NCI-H1436 treated with DMSO at 0.1 percent for 48 hours (cell line): ENCODE data around the gene NAGLU.

Source experiments
- DNase-seq: peaks from one replicate; lab custom pipeline; 2025; lab: John Stamatoyannopoulos, UW

NAGLU gene

DNA sequence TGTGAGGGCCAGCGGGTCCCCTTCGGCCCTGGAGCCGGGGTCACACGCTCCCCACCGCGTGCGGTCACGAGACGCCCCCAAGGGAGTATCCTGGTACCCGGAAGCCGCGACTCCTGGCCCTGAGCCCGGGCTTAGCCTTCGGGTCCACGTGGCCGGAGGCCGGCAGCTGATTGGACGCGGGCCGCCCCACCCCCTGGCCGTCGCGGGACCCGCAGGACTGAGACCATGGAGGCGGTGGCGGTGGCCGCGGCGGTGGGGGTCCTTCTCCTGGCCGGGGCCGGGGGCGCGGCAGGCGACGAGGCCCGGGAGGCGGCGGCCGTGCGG, at the start of gene NAGLU:
Gene NAGLU, plus strand, starts transcription at position 194 of the 324 bp plus-strand sequence. Its CDS starts 32 bp downstream, at position 226.
- DNase-seq, result peak; percentile 72

DNA sequence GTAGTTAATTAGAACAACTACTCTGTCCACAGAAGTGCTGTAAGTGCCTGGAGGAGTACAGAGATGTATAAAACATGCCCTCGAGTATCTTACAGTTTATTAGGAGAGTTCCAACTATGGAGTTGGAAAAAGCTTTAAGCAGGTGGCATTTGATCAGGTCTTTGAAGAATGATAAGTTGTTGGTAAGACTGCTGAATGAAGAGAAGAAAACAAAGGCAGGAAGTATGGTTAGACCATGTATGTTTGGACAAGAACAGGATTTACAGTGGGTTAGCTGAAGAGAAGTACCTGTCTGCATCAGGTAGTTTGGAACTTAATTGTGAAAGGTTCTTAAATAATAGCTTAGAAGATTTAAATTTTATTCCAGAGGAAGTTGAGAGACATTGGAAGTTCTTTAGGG, 48.0 kb upstream of the NAGLU start:
- DNase-seq, result no peak

DNA sequence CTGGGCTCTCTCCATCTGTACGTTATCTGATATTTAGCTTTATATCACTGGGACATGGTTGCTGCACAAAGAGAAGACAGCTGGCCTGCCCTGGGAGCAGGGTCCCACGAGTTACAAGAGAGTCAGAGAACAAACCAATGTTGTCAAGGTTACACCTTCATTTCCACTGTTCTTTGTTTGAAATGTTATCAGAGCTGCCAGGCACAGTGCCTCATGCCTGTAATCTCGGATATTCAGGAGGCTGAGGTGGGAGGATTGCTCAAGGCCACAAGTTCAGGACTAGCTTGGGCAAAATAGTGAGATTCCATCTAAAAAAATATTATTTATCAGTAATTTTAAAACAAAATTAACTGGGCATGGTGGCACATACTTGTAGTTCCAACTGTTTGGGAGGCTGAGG, 42.7 kb upstream of the NAGLU start:
- no peak for DNase-seq

DNA sequence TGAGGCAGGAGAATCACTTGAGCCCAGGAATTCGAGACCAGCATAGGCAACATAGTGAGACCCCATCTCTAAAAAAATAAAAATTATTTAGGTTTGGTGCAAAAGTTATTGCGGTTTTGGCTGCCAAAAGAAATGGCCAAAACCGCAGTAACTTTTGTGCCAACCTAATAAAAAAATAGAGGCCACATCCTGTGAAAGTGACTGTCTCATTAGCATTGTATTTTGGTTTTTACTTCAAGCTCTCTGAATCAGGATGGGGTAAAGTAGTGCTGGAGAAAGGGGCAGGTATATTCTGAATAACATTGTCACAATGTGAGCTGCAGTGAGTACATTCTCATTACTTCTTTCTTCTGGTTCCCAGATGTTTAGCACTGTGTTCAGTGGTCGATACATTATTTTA, 41.4 kb upstream of the NAGLU start:
- DNase-seq, result no peak

DNA sequence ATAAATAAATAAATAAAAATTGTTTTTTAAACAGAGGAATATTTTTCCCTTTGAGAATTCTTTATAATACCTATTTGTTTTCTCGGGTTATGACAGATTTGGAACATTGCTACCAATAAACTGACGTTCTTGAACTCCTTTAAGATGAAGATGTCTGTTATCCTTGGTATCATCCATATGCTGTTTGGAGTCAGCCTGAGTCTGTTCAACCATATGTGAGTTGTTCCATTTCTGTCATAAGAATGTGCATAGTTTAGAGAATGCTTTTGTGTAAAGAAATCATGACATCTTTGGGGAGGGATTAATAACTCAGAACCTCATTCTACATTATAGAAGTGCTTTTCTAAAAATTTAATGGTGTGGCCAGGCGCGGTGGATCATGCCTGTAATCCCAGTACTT, 37.2 kb upstream of the NAGLU start:
- DNase-seq, result no peak

DNA sequence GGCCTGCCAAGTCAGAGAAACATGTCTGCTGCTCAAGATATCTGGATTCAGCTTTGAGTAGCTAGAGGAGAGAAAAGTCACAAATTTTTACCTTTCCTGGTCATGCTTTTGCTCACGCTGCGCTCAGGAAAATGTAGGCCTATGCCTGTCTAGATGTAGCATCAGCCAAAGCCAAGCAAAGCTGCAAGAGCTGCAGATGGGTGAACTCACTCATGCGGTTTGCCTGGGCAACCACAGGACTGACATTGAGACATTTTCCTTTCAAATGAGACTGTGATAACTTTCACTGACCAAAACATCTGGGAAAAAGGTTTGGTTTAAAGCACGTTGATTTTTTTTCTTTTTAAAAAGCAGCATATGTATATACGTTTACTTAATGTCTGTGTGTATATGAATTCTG, 34.0 kb upstream of the NAGLU start:
- no peak for DNase-seq

DNA sequence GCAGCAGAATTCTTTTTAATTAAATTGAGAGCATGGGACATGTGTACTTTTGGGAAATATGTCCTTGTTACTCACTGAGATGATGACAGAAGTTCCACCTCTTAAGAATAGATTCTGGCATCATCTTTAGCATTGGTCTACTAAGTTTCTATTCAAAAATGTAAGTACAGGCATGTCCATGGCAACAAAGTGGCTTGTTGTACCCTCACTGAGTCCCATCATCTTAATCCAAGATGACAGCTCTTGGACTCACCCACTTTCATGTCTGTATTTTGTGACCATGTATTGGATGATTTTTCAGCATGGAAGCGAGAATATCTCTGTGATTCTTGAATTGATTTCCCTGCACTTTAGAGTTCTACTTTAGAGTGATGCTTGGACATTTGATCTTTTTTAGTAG, 33.1 kb upstream of the NAGLU start:
- DNase-seq, result no peak

DNA sequence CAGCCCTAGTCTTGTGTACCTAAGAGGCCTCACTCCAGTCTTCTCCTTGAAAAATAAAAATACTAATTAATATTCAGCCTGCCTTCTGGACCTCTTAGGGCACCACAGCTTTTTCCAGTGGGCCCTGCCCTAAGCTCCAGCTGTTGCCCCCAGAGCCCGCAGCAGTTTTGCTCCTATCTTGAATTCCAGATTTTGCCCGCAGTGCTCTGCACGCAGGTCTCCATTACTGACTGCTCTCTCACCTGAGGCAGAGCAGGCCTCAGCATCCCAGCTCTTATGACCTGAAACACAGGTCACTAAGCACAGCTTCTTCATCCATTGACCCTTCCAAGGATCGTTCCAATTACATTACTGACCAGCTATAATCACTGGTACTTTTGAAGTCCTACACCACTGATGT, 28.4 kb upstream of the NAGLU start:
- DNase-seq, result no peak

DNA sequence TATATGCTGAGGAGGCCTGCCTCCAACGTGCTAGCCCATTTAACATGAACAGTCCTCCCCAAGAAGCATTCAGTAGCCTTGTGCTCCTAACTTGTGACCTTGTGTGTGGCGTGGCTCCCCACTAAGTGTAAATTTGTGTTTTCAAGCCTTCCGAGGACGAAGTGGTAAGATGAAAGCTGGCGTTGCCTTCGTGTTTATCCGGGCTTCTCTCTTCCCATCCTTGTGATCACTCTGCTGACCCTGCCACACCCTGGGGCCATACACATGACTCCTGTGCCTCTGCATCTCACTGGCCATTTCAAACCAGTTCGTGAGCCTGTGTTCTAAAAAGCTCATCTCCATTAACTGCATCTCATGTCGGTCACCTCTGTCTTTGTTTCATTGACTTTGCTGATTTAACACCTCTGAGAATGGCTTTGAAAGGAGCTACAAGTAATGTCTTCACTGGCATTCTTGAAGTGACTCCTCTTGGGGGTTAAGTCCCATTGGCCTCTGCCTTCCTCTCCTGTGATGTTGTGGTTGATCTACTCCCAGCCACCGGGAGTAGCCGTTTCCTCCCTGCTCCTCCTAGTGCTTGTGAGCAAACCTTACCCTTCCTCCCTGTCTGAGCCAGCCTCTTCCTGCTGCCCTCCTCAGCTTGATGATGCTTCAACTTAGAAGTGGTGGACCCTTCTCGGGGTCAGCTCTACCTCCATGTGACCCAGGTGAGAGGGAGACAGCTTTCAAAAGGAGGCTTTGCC, 27.4 kb upstream of the NAGLU start:
- DNase-seq, result no peak

DNA sequence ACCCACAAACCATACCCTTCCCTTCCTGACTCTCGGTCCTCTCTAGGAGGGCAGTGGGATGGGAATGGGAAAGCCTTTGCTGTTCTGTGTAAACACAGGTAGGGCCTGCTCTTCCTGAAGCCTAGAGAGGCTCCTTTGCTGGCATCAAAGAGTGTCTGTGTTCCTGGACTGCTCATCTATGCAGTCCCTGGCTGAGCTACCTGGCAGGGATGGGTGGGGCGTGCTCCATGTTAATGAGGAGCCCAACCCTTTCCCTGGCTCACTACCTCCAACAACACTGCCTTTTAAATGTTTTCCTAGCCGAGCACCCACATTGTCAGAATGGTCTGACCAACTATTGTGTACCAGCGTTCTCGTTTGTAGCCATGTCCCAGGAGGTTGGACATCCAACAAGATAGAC, 26.6 kb upstream of the NAGLU start:
- DNase-seq, result no peak

DNA sequence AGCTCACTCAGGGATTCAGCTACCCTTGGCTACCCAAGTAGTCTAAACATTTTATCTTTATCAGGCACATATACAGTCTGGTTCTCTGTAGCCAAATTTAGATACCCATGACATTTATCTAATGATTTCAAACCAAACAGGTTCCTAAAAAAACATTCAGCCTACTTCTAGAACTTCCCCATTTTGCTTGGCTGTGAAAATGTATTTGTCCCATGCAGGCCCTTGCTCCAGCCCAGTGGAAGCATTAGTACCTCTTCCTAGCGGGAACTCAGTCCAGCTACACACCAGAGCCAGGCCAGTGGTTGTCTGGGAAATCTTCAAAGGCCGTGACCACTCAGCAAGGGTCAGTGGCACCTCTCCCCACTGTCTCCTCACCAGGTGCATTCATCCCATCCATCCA, 26.2 kb upstream of the NAGLU start:
- no peak for DNase-seq

DNA sequence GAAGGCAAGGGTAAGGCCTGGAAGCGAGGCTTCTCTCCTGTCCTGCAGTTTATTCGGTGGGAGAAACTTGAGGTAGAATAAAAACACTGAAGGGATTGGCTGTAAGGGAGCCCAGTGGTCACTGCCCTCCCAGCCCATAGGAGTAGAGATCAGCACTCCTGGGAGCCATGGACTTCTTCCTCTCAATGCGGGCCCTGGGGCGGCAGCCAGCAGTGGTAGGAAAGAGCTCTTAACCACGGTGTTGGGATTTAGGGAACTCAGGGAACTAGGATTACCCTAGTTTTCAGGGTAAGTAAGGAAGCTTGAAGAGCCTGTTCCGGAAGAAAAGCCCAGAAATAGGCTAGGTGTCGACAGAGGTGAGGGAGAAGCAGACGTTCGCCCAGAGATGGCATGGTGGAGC, 23.8 kb upstream of the NAGLU start:
- DNase-seq, result no peak

DNA sequence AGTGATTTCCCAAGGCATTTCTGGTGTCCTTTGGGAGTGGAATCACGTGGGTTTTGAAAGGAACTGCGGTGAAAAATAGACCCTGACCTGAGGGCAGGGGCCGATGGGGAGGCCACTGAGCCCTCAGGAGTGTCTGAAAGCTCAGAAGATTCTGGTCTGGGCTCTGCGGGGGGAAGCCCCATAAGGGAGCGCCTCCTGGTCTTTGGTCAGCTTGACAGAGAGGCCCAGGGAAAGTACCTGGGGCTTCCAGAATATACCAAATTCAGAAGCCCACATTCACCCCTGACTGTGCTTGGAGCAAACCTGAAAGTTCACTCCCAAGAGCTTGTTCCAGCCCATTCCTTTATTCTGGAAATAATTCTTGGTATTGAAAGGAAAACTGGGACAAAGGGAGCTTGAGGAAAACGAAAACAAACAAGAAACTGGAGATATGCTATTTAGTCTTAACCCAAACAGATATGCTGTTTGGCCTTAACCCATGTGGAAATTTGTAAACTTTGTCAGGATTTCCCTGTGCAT, 23.2 kb upstream of the NAGLU start:
- DNase-seq, result no peak

DNA sequence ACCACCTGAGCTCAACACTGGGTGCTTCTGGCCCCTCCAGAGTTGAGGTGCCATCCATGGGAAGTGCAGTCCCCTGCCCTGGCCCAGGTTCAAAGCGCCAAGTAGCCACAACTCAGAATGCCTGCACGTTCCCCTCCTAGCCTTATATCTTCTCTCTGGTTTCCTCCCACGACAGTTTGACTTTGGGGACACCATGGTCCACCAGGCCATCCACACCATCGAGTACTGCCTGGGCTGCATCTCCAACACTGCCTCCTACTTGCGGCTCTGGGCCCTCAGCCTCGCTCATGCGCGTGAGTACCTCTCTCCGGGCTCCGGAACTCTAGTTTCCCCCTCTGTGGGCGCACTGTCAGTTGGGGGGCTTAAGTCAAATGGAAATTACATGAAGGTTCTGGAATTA, 22.4 kb upstream of the NAGLU start:
- no peak for DNase-seq

DNA sequence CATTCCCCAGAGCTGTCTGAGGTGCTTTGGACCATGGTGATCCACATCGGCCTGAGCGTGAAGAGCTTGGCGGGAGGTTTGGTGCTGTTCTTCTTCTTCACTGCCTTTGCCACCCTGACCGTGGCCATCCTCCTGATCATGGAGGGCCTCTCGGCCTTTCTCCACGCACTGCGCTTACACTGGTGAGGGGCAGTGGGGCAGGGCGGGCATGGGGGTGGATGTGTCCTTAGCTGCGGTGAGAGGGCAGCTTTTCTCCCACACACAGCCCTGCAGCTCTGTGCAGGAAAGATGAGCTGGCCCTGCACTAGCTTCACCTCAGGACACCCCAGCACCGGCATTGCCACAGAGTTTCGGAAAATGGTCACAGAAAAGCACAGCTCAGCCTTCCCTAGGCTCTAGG, 21.8 kb upstream of the NAGLU start:
- no peak for DNase-seq

DNA sequence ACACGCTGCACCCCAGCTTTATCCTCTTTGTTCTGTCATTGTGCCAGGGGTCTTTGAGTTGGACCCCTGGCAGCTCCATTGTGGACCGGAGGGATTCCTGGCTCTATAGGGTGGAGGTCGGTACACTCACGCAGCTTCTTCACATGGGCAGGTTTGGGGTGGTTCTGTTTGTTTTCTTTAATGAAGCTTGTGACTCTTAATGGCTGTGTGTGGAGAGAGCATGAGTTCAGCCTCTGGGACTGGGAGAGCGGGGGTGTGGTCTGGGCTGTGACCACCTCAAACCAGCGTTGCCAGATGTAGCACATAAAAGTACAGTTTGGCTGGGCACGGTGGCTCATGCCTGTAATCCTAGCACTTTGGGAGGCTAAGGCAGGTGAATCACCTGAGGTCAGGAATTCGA, 21.2 kb upstream of the NAGLU start:
- no peak for DNase-seq

DNA sequence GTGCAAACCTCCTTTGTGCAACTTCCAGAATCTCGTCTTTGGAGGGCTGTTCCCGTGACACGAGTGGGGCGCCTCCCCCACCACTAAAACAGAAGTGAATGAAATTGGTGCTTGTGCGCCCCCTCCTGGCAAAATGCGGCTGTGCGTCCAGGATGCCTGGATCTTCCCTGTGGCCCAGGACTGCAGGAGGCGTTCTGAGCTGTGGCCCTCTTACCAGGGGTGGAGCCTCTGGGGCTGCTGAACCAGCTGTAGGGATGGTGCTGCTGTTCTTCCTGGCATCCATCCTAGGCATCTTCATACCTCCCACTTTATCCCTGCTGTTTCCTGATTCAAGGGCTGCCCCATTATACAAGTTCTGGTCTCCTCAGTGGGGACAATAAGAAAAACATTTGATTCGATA, 18.5 kb upstream of the NAGLU start:
- no peak for DNase-seq

DNA sequence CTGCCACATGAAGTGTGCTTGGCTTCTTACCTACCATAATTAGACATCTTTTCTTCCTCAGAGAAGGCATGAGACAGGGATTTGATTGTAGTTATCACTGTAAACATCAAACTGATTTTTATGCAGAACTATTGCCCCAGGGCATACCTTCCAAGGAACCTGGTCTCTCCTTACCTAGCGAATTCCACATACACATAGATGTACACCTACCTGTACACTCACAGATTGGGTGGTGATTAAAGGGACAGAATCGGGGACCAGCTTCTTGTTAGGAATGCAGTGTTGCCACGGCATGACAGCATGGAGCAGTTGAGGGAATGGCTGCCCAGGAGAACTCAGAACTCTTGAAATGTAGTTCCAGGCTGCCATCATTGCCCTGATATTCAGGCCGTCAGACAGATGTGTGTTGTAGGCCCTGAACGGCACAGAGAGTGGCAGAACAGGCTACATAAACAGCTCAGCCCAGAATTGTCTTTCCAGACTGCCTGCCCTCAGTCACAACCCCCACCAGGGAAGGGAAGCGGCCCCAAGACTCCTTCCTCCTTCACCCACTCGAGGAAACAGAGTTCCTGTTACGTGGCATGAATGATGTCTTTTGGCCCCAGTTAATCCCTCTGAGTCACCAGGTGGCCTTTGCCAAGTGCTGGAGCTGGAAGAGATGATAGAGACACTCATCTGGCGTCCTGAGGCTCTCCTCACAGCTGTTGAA, 17.8 kb upstream of the NAGLU start:
- no peak for DNase-seq

DNA sequence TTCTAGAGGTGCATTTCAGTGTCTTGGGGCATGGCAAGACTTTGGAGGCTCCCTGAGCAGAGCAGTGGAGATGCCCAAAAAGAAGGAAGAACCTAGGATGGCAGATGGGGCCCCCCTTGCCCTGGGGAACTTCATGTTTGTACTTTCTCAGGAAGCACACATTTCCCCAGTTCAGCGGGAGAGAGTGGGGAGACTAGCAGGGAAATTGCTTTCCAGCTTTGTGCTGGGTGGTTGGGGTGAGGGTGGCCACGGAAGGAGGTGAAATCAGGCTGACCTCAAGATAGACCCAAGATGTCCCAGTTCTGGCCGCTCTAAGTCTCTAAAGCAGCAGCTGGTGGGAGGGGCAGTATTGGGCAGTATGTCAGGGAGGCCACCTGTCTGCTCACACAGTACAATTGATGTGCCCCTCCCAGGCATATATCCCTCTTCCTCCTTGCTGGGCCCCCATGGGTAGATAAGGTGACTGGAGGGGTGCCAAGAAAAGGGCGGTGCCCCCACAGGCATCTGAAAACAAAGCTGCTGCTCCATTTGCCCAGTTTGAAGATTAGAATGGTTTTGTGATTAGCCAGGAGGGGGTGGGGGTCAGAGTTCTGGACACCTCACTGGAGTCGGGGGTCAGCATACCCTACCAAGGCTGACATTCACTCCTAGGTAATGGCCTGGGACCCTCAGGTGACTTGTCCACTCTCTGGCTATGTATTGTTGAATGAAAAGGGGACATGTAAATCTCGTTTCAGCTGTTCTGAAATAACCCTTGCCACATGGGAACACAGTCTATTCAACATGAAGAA, 17.1 kb upstream of the NAGLU start:
- no peak for DNase-seq

DNA sequence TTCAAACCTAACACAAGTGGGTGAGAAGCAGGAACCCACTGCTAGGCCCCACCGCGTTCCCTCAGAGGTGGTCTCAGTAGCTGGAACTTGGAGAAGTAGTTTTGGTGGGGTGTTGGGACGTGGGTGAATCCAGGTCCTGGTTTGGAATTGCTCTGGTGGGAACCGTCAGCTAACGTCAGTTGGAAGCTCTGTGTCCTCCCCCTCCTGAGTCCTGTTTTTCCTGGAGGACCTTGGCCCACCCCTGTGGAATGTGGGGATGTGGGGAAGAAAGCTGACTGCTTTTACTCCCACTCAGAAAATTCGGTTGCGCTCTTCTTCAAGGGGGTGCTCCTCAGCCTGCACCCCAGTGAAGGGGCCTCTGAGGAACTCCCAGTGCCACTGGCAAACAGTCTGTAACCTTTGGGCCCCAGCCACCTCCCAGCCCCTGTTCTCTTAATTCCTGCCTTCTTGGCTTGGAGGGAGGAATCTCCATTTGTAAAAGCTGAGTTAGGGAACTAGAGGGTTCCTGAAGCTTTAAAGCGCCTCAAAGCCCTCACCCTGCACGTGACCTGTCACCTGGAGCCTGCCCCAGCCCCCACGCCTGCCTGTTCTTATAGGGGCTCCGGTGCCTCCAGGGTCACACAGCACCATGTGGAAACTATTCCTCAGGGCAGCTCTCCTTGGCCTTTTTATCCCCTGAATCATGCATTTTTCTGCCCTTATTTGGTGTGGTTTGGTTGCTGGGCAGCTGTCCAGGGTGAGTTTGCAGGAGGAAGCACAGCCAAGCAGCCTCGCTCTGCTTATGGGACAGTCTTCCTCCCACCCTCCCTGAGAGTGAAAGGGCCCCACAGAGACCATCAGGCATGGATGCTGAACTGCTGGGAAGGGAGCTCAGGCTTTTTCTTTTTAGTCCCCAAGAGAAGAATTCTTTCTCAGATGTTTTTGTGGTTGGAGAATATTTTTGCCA, 16.2 kb upstream of the NAGLU start:
- DNase-seq, result no peak

DNA sequence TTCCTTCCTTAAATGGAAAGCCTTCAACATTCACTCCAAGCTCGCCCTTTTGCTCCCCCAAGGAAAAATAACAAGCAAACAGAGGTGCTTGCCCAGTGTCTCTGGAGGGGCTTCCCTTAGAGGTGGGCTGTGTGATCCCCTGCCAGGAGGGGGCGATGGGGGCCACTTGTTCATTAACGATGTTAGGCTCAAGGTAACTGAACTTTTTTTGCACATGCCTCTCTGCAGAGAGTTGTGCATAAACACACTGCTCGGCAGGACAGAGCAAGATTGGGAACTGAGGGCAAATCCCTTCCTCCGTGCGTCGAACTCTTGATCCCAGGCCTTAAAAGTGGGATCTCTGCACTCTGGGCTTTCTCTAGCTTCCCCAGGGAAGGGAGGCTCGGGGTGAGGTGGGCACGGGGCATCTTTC, 15.5 kb upstream of the NAGLU start:
- no peak for DNase-seq

DNA sequence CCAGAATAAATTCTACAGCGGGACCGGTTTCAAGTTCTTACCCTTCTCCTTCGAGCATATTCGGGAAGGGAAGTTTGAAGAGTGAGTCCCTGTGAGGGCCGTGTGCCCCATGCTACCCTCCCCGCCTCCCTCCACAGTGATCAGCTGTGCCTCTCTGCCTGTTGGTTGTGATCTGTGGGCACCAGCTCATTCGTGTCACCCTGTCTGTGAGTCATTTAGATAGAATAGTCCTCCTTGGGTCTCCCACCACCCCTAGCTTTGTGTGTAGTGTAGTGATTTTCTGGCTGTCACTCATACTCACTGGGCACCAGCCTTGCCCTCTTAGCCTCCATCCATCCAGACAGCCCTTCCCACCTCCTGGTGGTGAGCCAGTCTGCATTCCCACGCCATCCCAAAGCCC, 15.0 kb upstream of the NAGLU start:
- no peak for DNase-seq
